ENCODE results near the gene SASS6.
"Not testable (repeated sequence)": the region's sequence is repeated elsewhere in the genome, so short reads cannot be mapped to it uniquely, and the experiment has no call there.

The SASS6 gene

DNA sequence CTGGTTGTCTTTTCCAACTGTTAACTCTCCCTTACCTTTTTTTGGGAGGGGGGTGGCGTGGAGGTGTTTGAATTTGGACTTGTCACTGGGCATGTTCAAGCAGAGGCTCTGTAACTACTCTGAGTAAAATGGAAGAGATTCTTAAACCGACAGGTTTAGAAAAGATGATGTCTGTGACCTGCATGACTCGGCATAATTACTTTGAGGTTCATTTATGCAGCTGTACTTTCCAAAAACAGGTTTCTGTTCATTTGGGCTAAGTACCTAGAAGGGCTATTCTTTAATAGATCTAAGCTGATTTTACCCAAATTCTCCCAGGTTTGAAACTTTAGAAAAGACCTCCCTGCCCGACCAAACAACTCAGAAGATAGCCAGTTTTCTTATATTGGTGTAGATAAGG lies 82.6 kb downstream of the SASS6 start:
- no peak for DNase-seq (ENCODE audit: low read depth in 1 of 2, low spot score in 1 of 2)

DNA sequence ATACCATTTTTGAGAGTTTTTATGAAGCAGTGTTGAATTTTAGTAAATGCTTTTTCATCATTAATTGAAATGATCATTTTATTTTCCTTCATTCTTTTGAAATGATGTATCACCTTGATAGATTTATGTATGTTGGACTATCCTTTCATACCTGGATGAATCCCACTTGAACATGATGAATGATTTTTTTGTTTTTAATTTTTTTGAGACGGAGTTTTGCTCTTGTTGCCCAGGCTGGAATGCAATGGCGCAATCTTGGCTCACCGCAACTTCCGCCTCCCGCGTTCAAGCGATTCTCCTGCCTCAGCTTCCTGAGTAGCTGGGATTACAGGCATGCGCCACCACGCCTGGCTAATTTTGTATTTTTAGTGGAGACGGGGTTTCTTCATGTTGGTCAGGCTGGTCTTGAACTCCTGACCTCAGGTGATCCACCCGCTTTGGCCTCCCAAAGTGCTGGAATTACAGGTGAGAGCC lies 85.5 kb downstream of the SASS6 start:
- not testable (repeated sequence) for DNase-seq (ENCODE audit: low read depth in 1 of 2, low spot score in 1 of 2)

DNA sequence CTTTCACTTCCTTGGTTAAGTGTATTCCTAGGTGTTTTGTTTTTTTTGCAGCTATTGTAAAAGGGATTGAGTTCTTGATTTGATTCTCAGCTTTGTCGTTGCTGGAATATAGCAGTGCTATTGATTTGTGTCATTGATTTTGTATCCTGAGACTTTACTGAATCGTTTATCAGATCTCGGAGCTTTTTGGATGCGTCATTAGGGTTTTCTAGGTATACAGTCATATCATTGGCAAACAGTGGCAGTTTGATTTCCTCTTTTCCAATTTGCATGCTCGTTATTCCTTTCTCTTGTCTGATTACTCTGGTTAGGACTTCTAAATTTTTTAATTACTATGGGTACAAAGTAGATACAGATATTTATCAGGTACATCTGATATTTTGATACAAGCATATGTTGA lies 87.5 kb downstream of the SASS6 start:
- DNase-seq (ENCODE audit: low read depth in 1 of 2, low spot score in 1 of 2) = no peak

DNA sequence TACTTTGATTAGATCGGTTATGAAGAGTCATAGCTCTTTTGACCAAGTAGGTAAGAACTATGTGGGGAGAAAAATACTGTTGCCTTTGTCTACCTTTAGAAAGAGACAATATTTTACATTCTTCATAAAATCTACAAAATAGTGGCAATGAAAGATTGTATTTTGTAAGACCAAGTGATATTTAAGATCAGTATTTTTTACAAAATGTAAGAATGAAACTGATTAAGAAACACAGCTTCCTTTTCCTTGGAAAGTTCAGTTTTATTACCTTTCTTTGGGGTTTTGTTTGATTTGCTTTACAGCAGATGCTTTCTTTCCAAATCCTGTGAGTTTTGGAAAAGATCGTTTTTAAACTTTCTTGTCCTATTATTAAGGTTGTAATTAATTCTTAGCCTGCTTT lies 93.1 kb downstream of the SASS6 start:
- DNase-seq (ENCODE audit: low read depth in 1 of 2, low spot score in 1 of 2) = no peak

DNA sequence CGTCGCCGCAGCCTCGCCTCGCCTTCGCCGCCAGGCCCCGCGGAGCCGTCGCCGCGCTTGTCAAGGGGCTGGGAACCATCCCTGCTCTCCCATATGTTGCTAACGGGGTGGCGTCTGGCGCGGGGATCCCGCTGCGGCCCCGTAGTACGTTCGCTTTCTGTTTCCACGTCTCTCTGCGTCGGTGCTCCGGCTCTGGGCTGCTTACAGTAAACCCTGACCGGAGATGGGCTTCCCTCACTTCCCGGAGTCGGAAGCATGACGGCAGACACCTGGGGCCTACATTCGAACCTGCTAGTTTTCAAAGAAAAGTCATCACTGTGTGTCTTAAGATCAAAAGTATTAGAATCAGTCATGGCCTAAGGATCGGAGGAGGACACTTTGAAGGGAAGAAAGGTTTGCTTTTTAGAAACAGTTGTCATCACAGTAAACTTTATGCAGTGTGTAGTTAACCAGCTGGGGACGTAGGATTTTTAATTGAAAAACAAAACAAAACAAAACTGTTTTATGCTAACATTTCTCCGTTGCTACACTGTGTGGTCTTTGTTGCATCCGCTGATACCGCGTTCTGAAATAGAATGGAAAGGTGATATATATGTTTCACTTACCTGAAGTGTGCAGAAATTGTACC lies 94.0 kb downstream of the SASS6 start:
- DNase-seq (ENCODE audit: low read depth in 1 of 2, low spot score in 1 of 2) = peak; percentile 35 to 71

DNA sequence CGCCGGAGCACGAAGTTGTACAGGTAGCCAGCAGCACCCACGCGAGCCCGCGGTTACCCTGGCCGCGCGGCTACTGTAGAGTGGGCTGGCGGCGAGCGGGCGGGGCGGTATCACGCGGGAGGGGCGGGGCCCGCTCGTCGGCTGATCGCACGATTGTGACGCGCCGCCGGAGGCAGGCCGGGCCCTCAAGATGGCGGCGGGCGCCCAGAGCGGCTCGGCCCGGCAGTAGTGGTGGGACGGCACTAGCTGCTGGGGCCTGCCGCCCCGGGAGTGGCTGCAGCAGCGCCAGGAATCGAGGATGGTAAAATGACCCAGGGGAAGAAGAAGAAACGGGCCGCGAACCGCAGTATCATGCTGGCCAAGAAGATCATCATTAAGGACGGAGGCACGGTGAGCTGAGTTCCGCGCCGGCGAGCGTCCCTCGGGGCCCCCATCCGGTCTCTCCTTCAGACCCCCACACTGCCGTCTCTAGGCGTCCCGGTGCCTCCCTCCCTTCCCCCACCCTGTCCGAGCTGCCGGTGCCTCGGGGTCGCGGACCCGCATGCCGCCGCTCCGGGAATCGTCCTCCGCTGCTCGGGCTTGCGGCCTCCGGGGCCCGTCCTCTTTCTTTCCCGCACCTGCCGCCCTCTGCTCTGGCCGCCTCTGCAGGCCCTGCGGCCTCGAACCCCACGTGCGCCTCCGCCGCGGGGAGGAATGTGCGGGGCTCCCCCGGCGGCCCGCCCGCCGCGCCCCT lies 94.6 kb downstream of the SASS6 start:
- peak; percentile 73 to 85 for DNase-seq (ENCODE audit: low read depth in 1 of 2, low spot score in 1 of 2)

DNA sequence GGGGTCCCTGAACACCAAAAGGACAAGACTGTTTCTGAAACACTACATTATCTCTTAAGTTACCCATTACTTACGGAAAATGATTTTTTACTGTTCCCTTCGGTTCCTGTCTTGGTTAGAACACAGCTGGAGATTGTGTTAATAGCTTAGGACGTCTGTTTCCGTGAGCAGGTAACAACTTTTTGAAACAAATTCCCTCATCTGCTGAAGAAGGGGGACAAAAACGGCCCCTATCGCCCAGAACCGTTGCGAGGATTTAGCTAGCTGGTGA lies 95.1 kb downstream of the SASS6 start:
- no peak for DNase-seq (ENCODE audit: low read depth in 1 of 2, low spot score in 1 of 2)

DNA sequence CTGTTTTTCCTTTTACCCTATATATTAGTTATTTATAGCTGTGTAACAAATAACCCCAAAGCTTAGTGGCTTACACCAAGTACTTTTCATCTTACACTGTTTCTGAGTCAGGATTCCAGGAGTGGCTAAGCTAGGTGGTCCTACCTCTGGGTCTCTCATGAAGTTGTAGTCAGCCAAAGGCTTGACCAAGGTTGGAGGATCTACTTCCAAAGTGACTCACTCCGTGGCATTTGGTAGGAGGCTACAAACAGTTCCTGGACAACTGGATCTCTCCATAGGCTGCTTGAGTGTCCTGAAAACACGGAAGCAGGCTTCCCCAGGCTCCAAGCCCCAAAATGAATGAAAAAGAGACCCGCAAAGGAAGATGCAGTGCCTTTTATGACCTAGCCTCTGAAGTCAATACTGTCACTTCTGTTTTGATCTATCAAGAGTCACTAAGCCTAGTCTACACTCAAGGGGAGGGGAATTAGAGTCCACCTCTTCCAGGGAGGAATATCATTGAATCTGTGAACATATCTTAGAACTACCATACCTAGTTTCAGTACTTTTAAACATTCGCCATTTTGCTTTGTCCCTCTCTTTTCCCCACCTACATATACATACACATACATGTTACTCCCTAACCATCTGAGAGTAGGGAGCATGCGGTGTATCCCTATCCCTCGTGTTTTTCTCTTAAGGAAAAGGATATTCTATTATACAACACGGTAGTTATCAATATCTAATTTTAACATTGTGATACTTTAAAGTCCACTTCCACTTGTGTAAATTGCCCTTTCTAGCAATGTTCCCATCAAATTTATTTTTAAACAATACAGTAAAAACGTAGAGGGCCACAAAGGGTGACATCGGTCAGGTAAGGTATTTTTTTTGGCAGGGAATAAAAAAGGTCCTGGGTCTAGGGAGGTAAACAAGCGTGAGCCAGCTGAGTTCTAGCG lies 95.7 kb downstream of the SASS6 start:
- no peak for DNase-seq (ENCODE audit: low read depth in 1 of 2, low spot score in 1 of 2)

DNA sequence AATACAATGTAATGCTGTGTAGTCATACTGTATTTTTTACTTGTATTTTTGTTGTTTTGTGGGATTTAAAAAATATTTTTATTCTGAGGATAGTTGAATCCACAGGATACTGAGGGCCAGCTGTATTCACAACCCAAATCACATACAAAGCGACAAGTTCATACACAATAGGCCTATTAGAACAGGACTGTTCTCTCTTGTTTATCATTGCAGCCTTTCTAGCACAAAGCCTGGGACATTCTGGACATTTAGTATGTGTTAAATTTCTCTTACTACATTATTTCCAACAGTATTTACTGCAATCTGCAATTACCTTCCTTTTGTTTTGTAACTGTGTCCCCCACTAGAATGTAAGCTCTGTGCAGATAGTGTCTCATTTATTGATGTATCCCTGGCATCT lies 97.5 kb downstream of the SASS6 start:
- no peak for DNase-seq (ENCODE audit: low read depth in 1 of 2, low spot score in 1 of 2)

DNA sequence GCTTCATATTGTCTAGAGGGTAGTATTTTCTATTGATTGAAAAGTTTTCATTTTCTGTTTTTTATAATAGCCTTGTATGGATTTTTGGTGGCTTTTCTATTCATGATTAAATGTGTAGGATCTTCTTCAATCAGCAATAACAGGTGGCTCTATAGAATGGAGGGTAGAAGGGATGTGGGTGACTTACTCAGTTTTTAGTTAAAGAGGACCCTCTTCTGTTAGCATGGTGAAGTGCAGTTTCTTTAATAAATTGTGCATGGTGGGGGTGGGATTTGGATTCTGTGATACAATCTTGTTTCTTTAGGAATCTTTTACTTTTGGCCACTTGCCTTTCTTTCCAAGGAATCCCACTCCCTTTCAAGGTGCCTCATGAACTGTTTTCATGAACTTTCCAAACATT lies 98.3 kb downstream of the SASS6 start:
- no peak for DNase-seq (ENCODE audit: low read depth in 1 of 2, low spot score in 1 of 2)

Data from activated T-helper 1 cell treated with anti-CD3 and anti-CD28 coated beads, Interleukin-2, amount 50 U/mL, for 16 hours (primary cell).